ENCODE measurements around the gene CUL1.

DNA sequence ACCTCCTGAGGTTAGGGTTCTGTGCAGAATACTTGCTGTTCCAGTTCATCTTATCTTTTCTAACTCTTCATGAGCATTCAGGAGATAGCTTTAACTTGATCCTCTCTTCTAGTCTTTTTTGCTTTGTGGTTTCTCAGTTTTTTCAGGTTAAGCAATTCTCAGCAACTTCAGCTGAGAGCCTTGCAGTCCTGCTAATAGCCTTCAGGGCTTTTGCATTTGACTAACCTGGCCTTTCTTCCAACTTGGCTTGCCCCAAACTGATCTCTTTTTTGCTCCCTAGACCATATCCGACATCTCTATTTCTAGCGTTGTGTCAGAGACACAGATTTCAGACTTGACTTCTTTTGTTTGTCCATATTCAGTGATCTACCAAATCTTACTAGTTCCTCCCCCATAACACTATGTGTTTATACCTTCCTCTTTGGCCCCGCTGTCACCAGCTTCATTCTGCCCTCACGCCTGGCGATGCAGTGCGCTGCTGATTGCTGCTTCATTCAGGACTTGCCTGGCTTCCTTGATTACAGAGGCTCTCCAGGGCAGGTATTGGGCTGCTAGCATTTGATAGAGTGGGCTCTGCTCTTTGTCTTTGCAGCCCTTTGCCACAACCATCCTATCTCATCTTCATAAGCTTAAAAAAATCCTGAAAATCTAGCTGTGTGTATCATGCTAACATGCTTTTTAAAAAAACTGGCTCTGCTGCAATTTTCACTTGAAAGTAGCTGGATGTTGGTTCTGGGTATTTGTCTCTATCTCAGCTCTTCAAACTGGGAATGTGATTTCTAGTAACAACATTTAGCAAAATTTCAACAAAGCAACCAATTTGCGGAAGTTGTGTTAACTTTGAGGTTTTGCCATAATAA, 9.6 kb downstream of the CUL1 start:
- TF ChIP-seq CTCF (IDR thresholded peaks at IDR 0.05) = no peak
- no peak for TF ChIP-seq POLR2A (IDR thresholded peaks at IDR 0.05)

Measured in upper lobe of left lung (tissue), 4 donors.